DND-41 (cell line): ENCODE results near the gene BMPR1A.
"Not testable (repeated sequence)": the region's sequence is repeated elsewhere in the genome, so short reads cannot be mapped to it uniquely, and the experiment has no call there.

Experiments used
- EZH2 ChIP-seq: IDR thresholded peaks from 3 replicates; pipeline ENCODE4 v1.6.1; 2012; ENCODE audit warnings: borderline replicate concordance, low read depth, mild to moderate bottlenecking, moderate library complexity, low read length, inconsistent platforms; ENCODE audit not compliant: severe bottlenecking
- TF ChIP-seq, protein P1 (sequence below): IDR thresholded peaks from 2 replicates; pipeline ENCODE4 v1.5.1; 2012; ENCODE audit warnings: borderline replicate concordance, low read length, moderate library complexity, mild to moderate bottlenecking; ENCODE audit not compliant: poor library complexity, severe bottlenecking; ENCODE audit errors: extremely low read depth

GRCh38 chr10:86952697-86953096 is 196.3 kb downstream of the BMPR1A start:
- TF ChIP-seq, protein P1, sequence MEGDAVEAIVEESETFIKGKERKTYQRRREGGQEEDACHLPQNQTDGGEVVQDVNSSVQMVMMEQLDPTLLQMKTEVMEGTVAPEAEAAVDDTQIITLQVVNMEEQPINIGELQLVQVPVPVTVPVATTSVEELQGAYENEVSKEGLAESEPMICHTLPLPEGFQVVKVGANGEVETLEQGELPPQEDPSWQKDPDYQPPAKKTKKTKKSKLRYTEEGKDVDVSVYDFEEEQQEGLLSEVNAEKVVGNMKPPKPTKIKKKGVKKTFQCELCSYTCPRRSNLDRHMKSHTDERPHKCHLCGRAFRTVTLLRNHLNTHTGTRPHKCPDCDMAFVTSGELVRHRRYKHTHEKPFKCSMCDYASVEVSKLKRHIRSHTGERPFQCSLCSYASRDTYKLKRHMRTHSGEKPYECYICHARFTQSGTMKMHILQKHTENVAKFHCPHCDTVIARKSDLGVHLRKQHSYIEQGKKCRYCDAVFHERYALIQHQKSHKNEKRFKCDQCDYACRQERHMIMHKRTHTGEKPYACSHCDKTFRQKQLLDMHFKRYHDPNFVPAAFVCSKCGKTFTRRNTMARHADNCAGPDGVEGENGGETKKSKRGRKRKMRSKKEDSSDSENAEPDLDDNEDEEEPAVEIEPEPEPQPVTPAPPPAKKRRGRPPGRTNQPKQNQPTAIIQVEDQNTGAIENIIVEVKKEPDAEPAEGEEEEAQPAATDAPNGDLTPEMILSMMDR = not testable (repeated sequence)
- TF ChIP-seq EZH2 = not testable (repeated sequence)
